ENCODE data around the gene MTA3. TPM values are rescaled to one million over a fixed set of nuclear protein-coding genes. Genes with fewer than 3 reads are reported as not detected.
A peak's percentile ranks its signal among the peaks of the same experiment; 100 is the strongest.

Gene MTA3
- total and polyA plus RNA-seq, 2 of the 8 experiments (the other 6 are each of a cell fraction or from before 2014, with no cell fraction given), result 125 to 184 TPM

- Histone ChIP-seq H3K4me3 (ENCODE audit: extremely low read depth in 1 of 4, insufficient read depth in 2 of 4, low read depth in 3 of 4, low read length in 4 of 4) (peak overlapping the region; percentile 61 to 75 (median 69)), H2BK15ac (ENCODE audit: low read length) (no peak overlapping the region), H3K23me2 (ENCODE audit: low read depth, low read length) (peaks cover 9% of the 10 kb centered on the region; the same call in 1 of the 2 replicates), H3K4me2 (ENCODE audit: insufficient read depth in 1 of 2, low read depth in 2 of 2, low read length in 2 of 2) (peak overlapping the region; percentile 70 to 89), H3K79me1 (ENCODE audit: low read depth, low read length) (no peaks in the 10 kb centered on the region), H2AK5ac (ENCODE audit: low read depth, low read length) (no peak overlapping the region), H3K9ac (replicated peaks in 1 of 4; ENCODE audit: extremely low read depth in 1 of 4, low read depth in 3 of 4, low read length in 3 of 4) (no peak overlapping the region; a peak in 1 of 7 replicates), H4K8ac (ENCODE audit: extremely low read depth, insufficient read depth, low read length) (peak overlapping the region; percentile 71), H2AFZ (ENCODE audit: low read length) (peak overlapping the region; percentile 86), H4K91ac (replicated peaks; ENCODE audit: insufficient read length, low read length) (no peak overlapping the region), H2BK12ac (ENCODE audit: low read depth, low read length) (no peak overlapping the region), H3K36me3 (ENCODE audit: control insufficient read depth in 2 of 4, insufficient read depth in 4 of 4, low read length in 3 of 4) (no peaks in the 10 kb centered on the region), H3K27ac (ENCODE audit: low read depth, low read length) (no peak overlapping the region), H3K14ac (ENCODE audit: insufficient read length) (no peak overlapping the region), H3K9me3 (ENCODE audit: insufficient read depth in 2 of 2, low read depth in 1 of 2, low read length in 1 of 2) (no peaks in the 10 kb centered on the region), H3K27me3 (replicated peaks in 1 of 4; ENCODE audit: control insufficient read depth in 3 of 4, extremely low read depth in 1 of 4, insufficient read depth in 3 of 4, low read length in 3 of 4) (peaks cover 0 to 18% (median 14%) of the 10 kb centered on the region in 4 experiments; a peak in 6 of 7 replicates), H2BK5ac (ENCODE audit: low read depth, low read length) (no peak overlapping the region), H2BK120ac (replicated peaks; ENCODE audit: low read depth, low read length) (no peak overlapping the region), H3K18ac (ENCODE audit: extremely low read depth, low read length) (peak overlapping the region; percentile 42), H3K79me2 (ENCODE audit: control insufficient read depth in 1 of 2, insufficient read depth in 2 of 2, low read length in 2 of 2) (no peaks in the 10 kb centered on the region), H3K4me1 (replicated peaks in 1 of 4; ENCODE audit: control insufficient read depth in 3 of 4, insufficient read depth in 4 of 4, low read length in 3 of 4) (peaks cover 2 to 10% (median 5%) of the 10 kb centered on the region in 4 experiments; a peak in 6 of 7 replicates), H2BK20ac (ENCODE audit: low read length) (no peak overlapping the region), H3K23ac (ENCODE audit: insufficient read length) (no peak overlapping the region), H4K20me1 (replicated peaks in 1 of 2; ENCODE audit: control insufficient read depth in 1 of 2, insufficient read depth in 2 of 2, low read length in 2 of 2) (no peaks in the 10 kb centered on the region), H4K5ac (ENCODE audit: insufficient read length, low read depth, low read length) (no peak overlapping the region), H3K56ac (replicated peaks; ENCODE audit: insufficient read length, low read depth, low read length) (no peak overlapping the region), H3K4ac (replicated peaks; ENCODE audit: insufficient read length, low read depth, low read length) (peak overlapping the region; percentile 40)
- no peak for FAIRE-seq
- CTCF ChIA-PET (ENCODE audit: partially characterized antibody), result interaction anchor here (0.7 to 1.2 kb wide), 7 partner anchors 11 to 118 kb away, joined by 3 to 4 read pairs (median 3); no protein-coding TSS in a partner anchor
- DNase-seq (ENCODE audit: low read depth in 1 of 2, low spot score in 2 of 2), result no peak
- 16% methylated on average over 10 of the region's 18 CpGs; no CpG with 5 or more reads in 1 of the 2 experiments for WGBS, 2 experiments (ENCODE audit: extremely low coverage in 1 of 2, insufficient coverage in 1 of 2, insufficient read length in 1 of 2, insufficient replicate concordance in 2 of 2, low coverage in 1 of 2, low lambda C conversion rate in 2 of 2, missing lambda C conversion rate in 1 of 2)
- no peak for TF ChIP-seq RXRA (IDR thresholded peaks at IDR 0.05; ENCODE audit: insufficient read depth, low read depth, low read length)
- no peak for TF ChIP-seq JUN (IDR thresholded peaks at IDR 0.05; ENCODE audit: low read depth, low read length)
- TF ChIP-seq YY1 (IDR thresholded peaks at IDR 0.05; ENCODE audit: low read depth, low read length), result 0 out of 2 replicates have a peak, but pooled peaks have one; percentile 15
- no peak for TF ChIP-seq SUZ12 (IDR thresholded peaks at IDR 0.05; ENCODE audit: low read length)
- TF ChIP-seq RFX5 (IDR thresholded peaks at IDR 0.05; ENCODE audit: borderline replicate concordance, low read depth, low read length), result no peak
- no peak for TF ChIP-seq JUND (IDR thresholded peaks at IDR 0.05; ENCODE audit: low read length)
- no peak for TF ChIP-seq SP2 (IDR thresholded peaks at IDR 0.05; ENCODE audit: low read length)
- POLR2A ChIA-PET (ENCODE audit: partially characterized antibody), result interaction anchor here (0.6 to 5.9 kb wide), 6 partner anchors 9 to 38 kb away, joined by 3 to 61 read pairs (median 4); no protein-coding TSS in a partner anchor
Observed at GRCh38 chr2:42792087-42792582, 223.7 kb downstream of the MTA3 start.

Data from H1 (cell line).